Neural progenitor cell (in vitro differentiated cells): Measurements from ENCODE around the gene SNRNP25. TPM values are rescaled to one million over a fixed set of nuclear protein-coding genes. Genes with fewer than 3 reads are reported as not detected.
A peak's percentile ranks its signal among the peaks of the same experiment; 100 is the strongest.

Experiments
- DNase-seq: peaks from one replicate; pipeline ENCODE4 v3.0.0-alpha.2; 2016; ENCODE audit warnings: low spot score
- H2AFZ ChIP-seq: fragments of 200-600 bp; sonication (generic); replicated peaks from 2 replicates; pipeline ENCODE4 v1.6.1; 2016; ENCODE audit warnings: antibody characterized with exemption
- H3F3A ChIP-seq: fragments of 200-600 bp; sonication (generic); 2 replicates; pipeline ENCODE4 v1.6.1; 2016; ENCODE audit warnings: antibody characterized with exemption, low read depth
- H3K27ac ChIP-seq: fragments of 200-600 bp; sonication (generic); 2 replicates; pipeline ENCODE4 v1.5.1; 2016; ENCODE audit warnings: mild to moderate bottlenecking
- H3K27me3 ChIP-seq: fragments of 200-600 bp; sonication (generic); 2 replicates; pipeline ENCODE4 v1.6.1; 2016; ENCODE audit warnings: mild to moderate bottlenecking, moderate library complexity
- H3K36me3 ChIP-seq: fragments of 200-600 bp; sonication (generic); 2 replicates; pipeline ENCODE4 v1.5.1; 2016
- H3K4me1 ChIP-seq: fragments of 200-600 bp; sonication (generic); 2 replicates; pipeline ENCODE4 v1.6.1; 2016; ENCODE audit warnings: mixed run types
- H3K4me2 ChIP-seq: fragments of 200-600 bp; sonication (generic); 2 replicates; pipeline ENCODE4 v1.6.1; 2016
- H3K4me3 ChIP-seq: fragments of 200-600 bp; sonication (generic); 2 replicates; pipeline ENCODE4 v1.5.1; 2016
- H3K79me2 ChIP-seq: fragments of 200-600 bp; sonication (generic); 2 replicates; pipeline ENCODE4 v1.6.1; 2016; ENCODE audit warnings: low read depth
- H3K9ac ChIP-seq: fragments of 200-600 bp; sonication (generic); 2 replicates; pipeline ENCODE4 v1.6.1; 2016
- H3K9me3 ChIP-seq: fragments of 200-600 bp; sonication (generic); 2 replicates; pipeline ENCODE4 v1.5.1; 2016; ENCODE audit warnings: low read depth
- H4K20me1 ChIP-seq: fragments of 200-600 bp; sonication (generic); 2 replicates; pipeline ENCODE4 v1.6.1; 2016; ENCODE audit warnings: low read depth
- H3K27ac Mint-ChIP-seq: 3 replicates; pipeline ENCODE4 v1.8.0; 2021; ENCODE audit warnings: mixed read lengths
- H3K27me3 Mint-ChIP-seq: 2 replicates; pipeline ENCODE4 v1.8.0; 2022; ENCODE audit warnings: low read depth, mild to moderate bottlenecking, inconsistent platforms, moderate library complexity, mixed read lengths; ENCODE audit not compliant: insufficient read depth
- H3K36me3 Mint-ChIP-seq: 3 replicates; pipeline ENCODE4 v1.8.0; 2021; ENCODE audit warnings: mixed read lengths
- H3K4me1 Mint-ChIP-seq: 3 replicates; pipeline ENCODE4 v1.8.0; 2021; ENCODE audit warnings: mixed read lengths
- H3K4me3 Mint-ChIP-seq: 3 replicates; pipeline ENCODE4 v1.8.0; 2021; ENCODE audit warnings: mild to moderate bottlenecking, moderate library complexity, mixed read lengths
- H3K9me3 Mint-ChIP-seq: 3 replicates; pipeline ENCODE4 v1.8.0; 2020; ENCODE audit warnings: mixed read lengths
- EZH2 ChIP-seq: fragments of 200-600 bp; sonication (generic); IDR thresholded peaks from 2 replicates; pipeline ENCODE4 v1.6.1; 2017; ENCODE audit warnings: antibody characterized with exemption, mild to moderate bottlenecking, moderate library complexity
- EZH2phosphoT487 ChIP-seq: fragments of 200-600 bp; sonication (generic); IDR thresholded peaks from 2 replicates; pipeline ENCODE4 v1.6.1; 2017; ENCODE audit warnings: antibody characterized with exemption
- total RNA-seq: library from RNA; depleted of rRNA; stranded (reverse); fragments of >200 nt; gene quantifications from 2 replicates; pipeline ENCODE4 v1.2.3, GENCODE V29; 2015; ENCODE audit warnings: low replicate concordance
- TF ChIP-seq, protein P1 (sequence below): fragments of 200-600 bp; sonication (generic); IDR thresholded peaks from 2 replicates; pipeline ENCODE4 v1.5.1; 2017; ENCODE audit warnings: antibody characterized with exemption, mild to moderate bottlenecking

SNRNP25 gene
- total RNA-seq, 1 donor from 2014 or later, result 49.8 TPM

DNA sequence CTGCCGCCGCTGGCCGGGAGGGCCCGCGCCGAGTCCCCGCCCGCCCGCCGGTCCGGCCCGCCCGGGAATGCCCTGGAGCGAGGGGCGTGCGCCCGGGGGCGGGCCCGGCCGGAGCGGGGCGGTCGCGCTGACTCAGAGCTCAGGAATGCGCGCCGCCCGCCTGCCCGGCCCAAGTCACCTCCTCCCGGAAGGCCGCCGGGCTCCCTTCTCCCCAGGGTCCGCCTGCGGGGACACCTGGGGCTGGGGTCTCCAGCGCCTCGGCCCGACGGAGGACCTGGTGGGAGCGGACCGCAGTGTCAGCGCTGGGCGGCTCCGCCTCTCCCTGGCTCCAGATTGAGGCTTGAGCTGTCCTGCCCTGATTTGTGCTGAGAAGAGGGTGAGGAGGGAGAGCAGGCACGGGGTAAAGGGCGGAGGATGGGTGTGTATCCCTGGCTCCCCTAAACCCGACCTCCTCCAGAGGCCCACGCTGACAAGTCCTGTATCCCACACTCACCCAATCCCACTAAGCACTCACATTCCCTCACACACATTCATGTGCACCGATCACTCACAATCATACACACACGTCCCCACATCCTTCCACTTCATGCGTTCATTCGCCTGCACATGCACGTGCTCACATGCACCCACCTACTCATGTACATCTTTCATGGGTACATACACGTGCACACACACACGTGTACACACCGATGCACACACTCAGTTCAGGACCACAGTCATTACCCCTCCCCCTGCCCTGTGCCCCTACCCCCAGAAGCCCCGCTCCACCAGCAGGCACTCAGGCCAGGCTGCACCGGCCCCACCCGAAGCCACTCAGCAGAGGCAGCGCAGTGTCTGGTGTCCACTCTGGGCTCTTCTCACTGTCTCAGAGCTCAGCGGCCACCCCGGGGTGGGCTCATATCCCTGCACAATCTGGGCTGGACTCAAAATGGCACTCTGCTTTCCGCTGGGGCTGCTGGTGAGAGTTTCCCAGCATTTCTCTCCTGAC is 19.2 kb downstream of the SNRNP25 start, which contains the start of gene RHBDF1:
Gene RHBDF1 (minus strand): TSS at position 71 of the 988 bp plus-strand sequence. CDS start 7,616 bp downstream, outside the sequence.
- H3K4me1 Mint-ChIP-seq, result peaks cover 63% of the 10 kb centered on the region
- Histone ChIP-seq H3K4me3 (peak within 1 kb of the TSS; percentile 60), H3K4me1 (peaks cover 53% of the 10 kb centered on the region), H2AFZ (no peak within 1 kb of the TSS), H3K4me2 (peak within 1 kb of the TSS; percentile 82), H3K9ac (no peak within 1 kb of the TSS), H3K79me2 (no peaks in the 10 kb centered on the region), H4K20me1 (peaks cover 17% of the 10 kb centered on the region), H3K36me3 (no peaks in the 10 kb centered on the region), H3K9me3 (no peaks in the 10 kb centered on the region), H3F3A (peaks cover 38% of the 10 kb centered on the region), H3K27ac (no peak within 1 kb of the TSS), H3K27me3 (peaks cover 5% of the 10 kb centered on the region)
- no peaks in the 10 kb centered on the region for H3K36me3 Mint-ChIP-seq
- H3K9me3 Mint-ChIP-seq, result no peaks in the 10 kb centered on the region
- peak within 1 kb of the TSS; percentile 72 for H3K27ac Mint-ChIP-seq
- H3K4me3 Mint-ChIP-seq, result peak within 1 kb of the TSS; percentile 91
- peaks cover 13% of the 10 kb centered on the region for H3K27me3 Mint-ChIP-seq
- DNase-seq, result peak; percentile 90
- no peak for TF ChIP-seq EZH2
- TF ChIP-seq, protein P1, sequence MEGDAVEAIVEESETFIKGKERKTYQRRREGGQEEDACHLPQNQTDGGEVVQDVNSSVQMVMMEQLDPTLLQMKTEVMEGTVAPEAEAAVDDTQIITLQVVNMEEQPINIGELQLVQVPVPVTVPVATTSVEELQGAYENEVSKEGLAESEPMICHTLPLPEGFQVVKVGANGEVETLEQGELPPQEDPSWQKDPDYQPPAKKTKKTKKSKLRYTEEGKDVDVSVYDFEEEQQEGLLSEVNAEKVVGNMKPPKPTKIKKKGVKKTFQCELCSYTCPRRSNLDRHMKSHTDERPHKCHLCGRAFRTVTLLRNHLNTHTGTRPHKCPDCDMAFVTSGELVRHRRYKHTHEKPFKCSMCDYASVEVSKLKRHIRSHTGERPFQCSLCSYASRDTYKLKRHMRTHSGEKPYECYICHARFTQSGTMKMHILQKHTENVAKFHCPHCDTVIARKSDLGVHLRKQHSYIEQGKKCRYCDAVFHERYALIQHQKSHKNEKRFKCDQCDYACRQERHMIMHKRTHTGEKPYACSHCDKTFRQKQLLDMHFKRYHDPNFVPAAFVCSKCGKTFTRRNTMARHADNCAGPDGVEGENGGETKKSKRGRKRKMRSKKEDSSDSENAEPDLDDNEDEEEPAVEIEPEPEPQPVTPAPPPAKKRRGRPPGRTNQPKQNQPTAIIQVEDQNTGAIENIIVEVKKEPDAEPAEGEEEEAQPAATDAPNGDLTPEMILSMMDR, result no peak
- no peak for TF ChIP-seq EZH2phosphoT487

DNA sequence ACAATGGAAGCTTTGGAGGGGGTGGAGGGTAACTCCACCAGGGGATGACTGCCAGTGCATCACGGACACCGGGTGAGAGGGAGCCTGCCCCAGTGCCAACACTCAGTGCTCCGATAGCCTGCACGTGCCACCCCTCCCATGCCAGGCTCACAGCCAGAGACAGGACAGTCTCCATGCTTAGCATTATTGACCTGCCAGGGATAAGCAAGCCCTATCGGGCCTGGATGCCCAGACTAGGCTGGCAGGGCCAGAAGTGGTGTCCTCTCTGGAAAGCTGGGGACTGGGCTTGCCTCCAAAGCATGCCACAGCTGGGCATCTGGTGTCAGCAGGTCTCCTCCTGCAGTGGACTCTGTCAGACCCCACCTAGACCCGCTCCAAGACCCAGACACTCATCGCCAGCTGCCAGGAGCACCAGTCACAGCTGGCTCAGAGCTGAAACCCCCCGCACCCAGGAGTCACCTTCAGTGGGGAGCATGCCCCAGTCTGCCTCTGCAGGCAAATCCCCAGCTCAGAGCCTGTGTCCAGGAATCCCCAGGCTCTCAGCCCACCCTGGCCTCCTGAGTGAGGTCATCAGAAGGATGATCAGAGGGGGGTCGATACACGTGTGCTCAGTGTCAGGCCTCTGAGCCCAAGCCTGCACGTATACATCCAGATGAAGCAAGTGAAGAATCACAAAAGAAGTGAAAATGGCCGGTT is 20.6 kb downstream of the SNRNP25 start:
- no peak overlapping the region for H3K4me2 ChIP-seq
- TF ChIP-seq, protein P1, result no peak
- TF ChIP-seq EZH2 (no peak), EZH2phosphoT487 (no peak)
- no peak overlapping the region for H2AFZ ChIP-seq
- peaks cover 17% of the 10 kb centered on the region for H4K20me1 ChIP-seq
- H3F3A ChIP-seq, result peaks cover 38% of the 10 kb centered on the region
- DNase-seq, result no peak
- H3K4me3 ChIP-seq, result no peak overlapping the region
- no peaks in the 10 kb centered on the region for H3K36me3 ChIP-seq
- Mint-ChIP-seq H3K27ac (peak overlapping the region; percentile 87), H3K4me3 (peak overlapping the region; percentile 88), H3K9me3 (no peaks in the 10 kb centered on the region), H3K27me3 (peaks cover 13% of the 10 kb centered on the region), H3K36me3 (no peaks in the 10 kb centered on the region), H3K4me1 (peaks cover 62% of the 10 kb centered on the region)
- no peaks in the 10 kb centered on the region for H3K79me2 ChIP-seq
- no peaks in the 10 kb centered on the region for H3K9me3 ChIP-seq
- H3K9ac ChIP-seq, result no peak overlapping the region
- peaks cover 14% of the 10 kb centered on the region for H3K27me3 ChIP-seq
- peaks cover 45% of the 10 kb centered on the region for H3K4me1 ChIP-seq
- no peak overlapping the region for H3K27ac ChIP-seq

DNA sequence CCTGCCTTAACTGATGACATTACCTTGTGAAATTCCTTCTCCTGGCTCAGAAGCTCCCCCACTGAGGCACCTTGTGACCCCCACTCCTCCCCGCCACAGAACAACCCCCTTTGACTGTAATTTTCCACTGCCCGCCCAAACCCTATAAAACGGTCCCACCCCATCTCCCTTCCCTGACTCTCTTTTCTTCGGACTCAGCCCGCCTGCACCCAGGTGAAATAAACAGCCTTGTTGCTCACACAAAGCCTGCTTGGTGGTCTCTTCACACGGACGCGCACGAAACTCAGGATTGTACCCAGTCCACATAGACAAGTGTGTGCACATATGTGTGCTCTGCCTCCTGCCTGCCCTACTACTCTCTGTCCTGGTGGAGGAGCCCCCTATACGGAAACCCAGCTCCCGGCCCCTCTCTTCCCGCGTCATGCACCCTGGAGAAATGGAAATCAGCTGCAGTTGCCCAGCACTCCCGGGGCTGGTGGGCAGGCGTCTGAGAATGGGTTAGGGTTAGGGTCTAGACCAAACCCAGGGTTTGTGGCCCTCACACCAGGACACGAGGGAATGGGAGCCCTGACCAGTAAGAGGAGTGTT is 21.2 kb downstream of the SNRNP25 start:
- Mint-ChIP-seq H3K27ac (peak overlapping the region; percentile 87), H3K4me3 (no peak overlapping the region), H3K36me3 (no peaks in the 10 kb centered on the region), H3K4me1 (peaks cover 57% of the 10 kb centered on the region), H3K9me3 (no peaks in the 10 kb centered on the region), H3K27me3 (peaks cover 15% of the 10 kb centered on the region)
- TF ChIP-seq, protein P1, result no peak
- TF ChIP-seq EZH2phosphoT487 (no peak), EZH2 (no peak)
- Histone ChIP-seq H3K4me1 (peaks cover 42% of the 10 kb centered on the region), H3K9ac (no peak overlapping the region), H3F3A (peaks cover 38% of the 10 kb centered on the region), H3K36me3 (no peaks in the 10 kb centered on the region), H4K20me1 (peaks cover 14% of the 10 kb centered on the region), H3K4me3 (no peak overlapping the region), H3K27me3 (peaks cover 14% of the 10 kb centered on the region), H3K27ac (no peak overlapping the region), H2AFZ (no peak overlapping the region), H3K9me3 (no peaks in the 10 kb centered on the region), H3K79me2 (no peaks in the 10 kb centered on the region), H3K4me2 (no peak overlapping the region)
- DNase-seq, result no peak
